ENCODE data around the gene PSMD11.

The PSMD11 gene

GRCh38 chr17:32426894-32427293 lies 17.4 kb upstream of the PSMD11 start:
- no peaks in the 10 kb centered on the region for H3K4me1 ChIP-seq (ENCODE audit: insufficient read depth, low read length, severe bottlenecking)
- H4K20me1 ChIP-seq (ENCODE audit: insufficient read depth, low read length), result no peaks in the 10 kb centered on the region
- 0 out of 2 replicates have a peak, but pooled peaks cover 4% of the 10 kb centered on the region for H3K27me3 ChIP-seq (ENCODE audit: insufficient read depth, low read length)
- no peaks in the 10 kb centered on the region for H3K36me3 ChIP-seq (ENCODE audit: insufficient read depth, low read length)
- peaks cover 12% of the 10 kb centered on the region; the same call in 1 of the 2 replicates for H3K9me3 ChIP-seq (ENCODE audit: low read length)
- no peak overlapping the region for H3K4me3 ChIP-seq (ENCODE audit: low read depth, low read length, poor library complexity, severe bottlenecking)
- no peaks in the 10 kb centered on the region for H3F3A ChIP-seq (ENCODE audit: insufficient read depth, low read length)
- H3K9me2 ChIP-seq (ENCODE audit: low read depth, low read length), result no peaks in the 10 kb centered on the region
- no peaks in the 10 kb centered on the region for H3K79me2 ChIP-seq (ENCODE audit: insufficient read depth, low read length)
- H3K9ac ChIP-seq (ENCODE audit: low read length), result no peak overlapping the region
- TF ChIP-seq EZH2 (IDR thresholded peaks at IDR 0.05; ENCODE audit: borderline replicate concordance, low read length) (no peak), CTCF (IDR thresholded peaks at IDR 0.05; ENCODE audit: low read length) (no peak)
- no peak overlapping the region for H3K27ac ChIP-seq (ENCODE audit: low read depth, low read length, poor library complexity, severe bottlenecking)
- H2AFZ ChIP-seq (ENCODE audit: low read length), result no peak overlapping the region
- no peak overlapping the region for H3K4me2 ChIP-seq (ENCODE audit: low read length)

GRCh38 chr17:32429598-32429997 lies 14.7 kb upstream of the PSMD11 start:
- no peak overlapping the region for H3K4me2 ChIP-seq (ENCODE audit: low read length)
- TF ChIP-seq CTCF (IDR thresholded peaks at IDR 0.05; ENCODE audit: low read length) (no peak), EZH2 (IDR thresholded peaks at IDR 0.05; ENCODE audit: borderline replicate concordance, low read length) (no peak)
- H3K9me3 ChIP-seq (ENCODE audit: low read length), result peaks cover 12% of the 10 kb centered on the region; the same call in 1 of the 2 replicates

GRCh38 chr17:32440722-32441121 lies 3.6 kb upstream of the PSMD11 start:
- Histone ChIP-seq H3K4me3 (ENCODE audit: low read depth, low read length, poor library complexity, severe bottlenecking) (no peak overlapping the region), H3K27me3 (ENCODE audit: insufficient read depth, low read length) (no peaks in the 10 kb centered on the region), H3K4me2 (ENCODE audit: low read length) (no peak overlapping the region), H3K27ac (ENCODE audit: low read depth, low read length, poor library complexity, severe bottlenecking) (no peak overlapping the region), H2AFZ (ENCODE audit: low read length) (no peak overlapping the region), H3K79me2 (ENCODE audit: insufficient read depth, low read length) (peaks cover 14% of the 10 kb centered on the region), H3F3A (ENCODE audit: insufficient read depth, low read length) (no peaks in the 10 kb centered on the region), H3K9me2 (ENCODE audit: low read depth, low read length) (no peaks in the 10 kb centered on the region), H3K9ac (ENCODE audit: low read length) (no peak overlapping the region), H3K4me1 (ENCODE audit: insufficient read depth, low read length, severe bottlenecking) (peaks cover 8% of the 10 kb centered on the region), H4K20me1 (ENCODE audit: insufficient read depth, low read length) (no peaks in the 10 kb centered on the region), H3K9me3 (ENCODE audit: low read length) (no peaks in the 10 kb centered on the region), H3K36me3 (ENCODE audit: insufficient read depth, low read length) (no peaks in the 10 kb centered on the region; the same call in 1 of the 2 replicates)
- TF ChIP-seq CTCF (IDR thresholded peaks at IDR 0.05; ENCODE audit: low read length) (no peak), EZH2 (IDR thresholded peaks at IDR 0.05; ENCODE audit: borderline replicate concordance, low read length) (no peak)

More at GRCh38 chr17:32429598-32429997, 14.7 kb upstream of the PSMD11 start:
- Histone ChIP-seq H3K9ac (ENCODE audit: low read length) (no peak overlapping the region), H3K36me3 (ENCODE audit: insufficient read depth, low read length) (no peaks in the 10 kb centered on the region), H3K79me2 (ENCODE audit: insufficient read depth, low read length) (no peaks in the 10 kb centered on the region), H2AFZ (ENCODE audit: low read length) (no peak overlapping the region), H3K4me1 (ENCODE audit: insufficient read depth, low read length, severe bottlenecking) (no peaks in the 10 kb centered on the region), H3F3A (ENCODE audit: insufficient read depth, low read length) (no peaks in the 10 kb centered on the region), H3K9me2 (ENCODE audit: low read depth, low read length) (no peaks in the 10 kb centered on the region), H3K27me3 (ENCODE audit: insufficient read depth, low read length) (0 out of 2 replicates have a peak, but pooled peaks cover 4% of the 10 kb centered on the region), H4K20me1 (ENCODE audit: insufficient read depth, low read length) (no peaks in the 10 kb centered on the region), H3K4me3 (ENCODE audit: low read depth, low read length, poor library complexity, severe bottlenecking) (no peak overlapping the region), H3K27ac (ENCODE audit: low read depth, low read length, poor library complexity, severe bottlenecking) (no peak overlapping the region)

All from OCI-LY1 (cell line).